GM19035 (cell line): ENCODE measurements around the gene RAB3IP.
"Not testable (repeated sequence)": the region's sequence is repeated elsewhere in the genome, so short reads cannot be mapped to it uniquely, and the experiment has no call there.

Source experiments
- ATAC-seq: cut with Tn5 transposase; IDR thresholded peaks from one replicate; pipeline ENCODE4 v1.9.1; 2021; ENCODE audit not compliant: unreplicated experiment

Gene RAB3IP

GRCh38 chr12:69755302-69755701 lies 16.6 kb downstream of the RAB3IP start:
- no peak for ATAC-seq

GRCh38 chr12:69756088-69756755 lies 17.6 kb downstream of the RAB3IP start:
- no peak for ATAC-seq

- no peak for ATAC-seq
These were observed 19.4 kb downstream of the RAB3IP start for GRCh38 chr12:69758105-69758504.

- ATAC-seq = not testable (repeated sequence)
These were observed 20.9 kb downstream of the RAB3IP start for GRCh38 chr12:69759581-69759980.

- ATAC-seq = no peak
These were observed 26.9 kb downstream of the RAB3IP start for GRCh38 chr12:69765515-69765914.

- no peak for ATAC-seq
These were observed 27.6 kb downstream of the RAB3IP start for GRCh38 chr12:69766260-69766659.

- ATAC-seq = no peak
These were observed 41.3 kb downstream of the RAB3IP start for GRCh38 chr12:69779928-69780327.

- no peak for ATAC-seq
These were observed 44.7 kb downstream of the RAB3IP start for GRCh38 chr12:69783365-69783764.

- no peak for ATAC-seq
These were observed 50.7 kb downstream of the RAB3IP start for GRCh38 chr12:69789351-69789750.

GRCh38 chr12:69792533-69792932 lies 53.9 kb downstream of the RAB3IP start:
- no peak for ATAC-seq

- ATAC-seq = not testable (repeated sequence)
These were observed 68.6 kb downstream of the RAB3IP start for GRCh38 chr12:69807101-69807897.

GRCh38 chr12:69810870-69811498 lies 72.3 kb downstream of the RAB3IP start:
- ATAC-seq = no peak

- ATAC-seq = peak; percentile 55
These were observed 77.4 kb downstream of the RAB3IP start for GRCh38 chr12:69816082-69816481.

- ATAC-seq = no peak
These were observed 82.4 kb downstream of the RAB3IP start for GRCh38 chr12:69821032-69821455.

- ATAC-seq = no peak
These were observed 82.9 kb downstream of the RAB3IP start for GRCh38 chr12:69821456-69822159.

- no peak for ATAC-seq
These were observed 83.7 kb downstream of the RAB3IP start for GRCh38 chr12:69822201-69822860.

- ATAC-seq = no peak
These were observed 85.4 kb downstream of the RAB3IP start for GRCh38 chr12:69824028-69824427.

- no peak for ATAC-seq
These were observed 86.4 kb downstream of the RAB3IP start, which contains the start of gene MYRFL for GRCh38 chr12:69824966-69825560. TSS of gene MYRFL (plus strand) at chr12:69825227. CDS start at chr12:69825518, 291 bp downstream.

- ATAC-seq = no peak
These were observed 90.2 kb downstream of the RAB3IP start for GRCh38 chr12:69828897-69829296.

- ATAC-seq = no peak
These were observed 95.0 kb downstream of the RAB3IP start for GRCh38 chr12:69833696-69834095.
